HK-2 (cell line): ENCODE results near the gene PPP2R5C.

Source experiments
- DNase-seq: peaks from one replicate; pipeline ENCODE4 v3.0.0-alpha.2; 2018; ENCODE audit not compliant: unreplicated experiment

Gene PPP2R5C

DNA sequence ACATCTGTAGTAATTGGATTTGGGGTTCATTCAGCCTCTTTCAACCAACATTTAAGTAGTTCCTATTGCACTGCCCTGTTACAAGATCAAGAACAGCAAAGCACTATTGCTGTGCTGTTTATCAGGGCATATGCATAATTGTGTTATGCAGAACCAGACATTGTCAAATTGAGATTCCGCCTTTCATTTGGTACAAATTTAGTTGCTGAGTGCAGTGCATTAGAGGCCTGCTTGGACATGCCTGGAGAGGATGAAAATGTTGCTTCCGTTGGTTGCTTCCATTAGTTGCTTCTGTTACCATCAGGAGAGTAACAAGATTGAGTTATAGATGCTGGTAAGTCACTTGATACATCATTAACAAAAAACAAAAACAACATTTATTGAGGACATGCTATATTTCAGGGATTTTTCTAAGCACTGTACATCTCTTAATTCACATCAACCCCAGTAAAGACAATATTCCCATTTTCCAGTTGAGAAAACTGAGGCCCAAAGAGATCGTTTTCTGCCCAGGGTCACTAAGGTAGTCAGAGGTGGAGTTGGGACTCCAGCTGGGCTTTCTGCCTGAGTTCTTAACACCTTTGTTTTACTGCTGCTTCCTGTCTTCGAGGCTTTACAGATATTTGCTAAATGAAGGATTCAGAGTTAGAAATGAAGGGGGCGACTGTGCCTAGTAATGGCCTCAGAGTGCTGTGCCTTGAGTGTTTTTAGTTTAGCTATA is 79.3 kb downstream of the PPP2R5C start:
- no peak for DNase-seq

DNA sequence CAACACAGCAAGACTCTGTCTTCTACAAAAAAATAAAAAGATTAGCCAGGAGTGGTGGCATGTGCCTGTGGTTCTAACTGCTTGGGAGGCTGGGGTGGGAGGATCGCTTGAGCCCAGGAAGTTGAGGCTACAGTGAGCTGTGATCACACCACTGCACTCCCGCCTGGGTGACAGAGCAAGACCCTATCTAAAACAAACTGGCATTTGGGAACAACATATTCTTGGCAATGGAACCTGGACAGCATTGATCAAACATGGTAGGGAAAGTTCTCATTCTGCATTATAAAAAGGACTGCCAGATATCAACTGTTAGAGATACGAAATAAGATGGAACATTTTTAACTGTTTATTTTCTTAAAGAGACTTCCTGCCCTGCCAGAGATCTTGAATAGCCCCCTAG is 81.5 kb downstream of the PPP2R5C start:
- no peak for DNase-seq

DNA sequence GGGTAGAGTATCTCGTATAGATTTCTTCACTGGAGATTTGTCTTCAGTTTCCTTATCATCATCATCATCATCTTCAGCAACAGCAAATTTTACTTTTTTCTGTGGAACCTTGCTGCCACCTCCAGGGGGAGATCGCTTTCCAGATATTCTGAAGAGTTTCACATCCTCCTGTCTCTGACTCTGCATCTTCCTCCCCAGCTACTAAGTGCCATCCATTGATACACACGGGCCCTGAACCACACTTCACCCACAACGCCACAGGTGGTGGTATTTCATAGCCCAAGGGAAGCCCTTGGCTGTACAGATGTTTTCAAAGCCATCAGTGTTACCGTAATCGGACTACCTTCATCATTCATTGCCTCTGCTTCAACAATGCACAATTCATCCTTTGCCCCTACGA is 82.2 kb downstream of the PPP2R5C start:
- no peak for DNase-seq

DNA sequence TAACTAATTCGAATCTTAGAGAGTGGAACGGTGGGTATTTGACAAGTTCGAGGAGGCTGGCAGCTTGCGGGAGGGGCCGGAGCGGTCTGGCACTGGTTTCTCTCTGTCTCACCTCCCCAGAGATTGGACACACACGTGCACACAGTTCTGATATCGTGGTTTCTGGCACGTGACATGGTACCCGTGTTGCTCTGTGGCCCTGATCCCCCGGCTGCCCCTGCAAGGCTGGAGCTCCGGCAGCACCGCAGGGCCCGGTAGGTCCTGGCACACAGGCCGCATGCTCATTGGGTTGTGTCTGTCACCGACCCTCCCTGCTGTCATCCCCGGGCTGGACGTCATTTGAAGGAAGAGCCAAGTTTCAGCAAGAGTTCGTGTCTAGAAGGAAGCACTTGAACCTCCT is 82.7 kb downstream of the PPP2R5C start:
- no peak for DNase-seq

DNA sequence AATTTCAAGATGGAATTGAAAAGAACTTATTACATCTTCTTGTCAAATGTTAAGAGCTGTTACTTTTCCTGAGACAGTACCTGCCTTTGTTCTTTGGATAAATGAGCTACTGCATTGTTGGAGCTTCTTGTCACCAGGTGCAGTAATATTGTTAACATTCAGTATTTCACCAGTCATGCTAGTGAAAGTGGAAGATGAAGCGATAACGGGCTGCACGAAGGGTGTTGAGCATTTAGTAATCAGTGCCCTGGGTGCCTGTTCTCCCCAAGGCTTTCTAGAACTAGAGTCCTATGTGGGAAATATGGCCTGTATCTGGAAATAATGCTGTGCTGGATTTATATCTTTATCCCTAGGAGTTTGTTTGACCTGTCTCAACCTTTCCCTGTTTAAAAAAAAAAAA is 83.2 kb downstream of the PPP2R5C start:
- DNase-seq = no peak

DNA sequence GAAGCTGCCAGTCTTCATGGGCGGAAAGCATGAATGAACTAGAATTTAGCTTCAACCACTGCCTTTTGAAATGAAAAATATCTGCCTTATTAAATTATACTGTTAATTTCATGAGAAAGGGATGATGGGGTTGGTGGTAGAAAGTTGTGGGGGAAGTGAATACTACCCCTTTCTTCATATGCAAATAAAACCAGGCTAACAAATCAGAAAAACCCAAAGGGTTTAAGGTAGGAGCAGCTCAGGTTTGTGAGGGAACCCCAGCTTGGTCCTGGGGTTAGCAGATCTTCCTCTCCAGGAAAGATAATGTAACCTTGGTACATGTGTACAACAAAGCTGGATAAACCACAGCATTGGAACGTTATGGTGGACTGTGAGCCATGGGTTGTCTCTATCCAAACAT is 84.0 kb downstream of the PPP2R5C start:
- no peak for DNase-seq

DNA sequence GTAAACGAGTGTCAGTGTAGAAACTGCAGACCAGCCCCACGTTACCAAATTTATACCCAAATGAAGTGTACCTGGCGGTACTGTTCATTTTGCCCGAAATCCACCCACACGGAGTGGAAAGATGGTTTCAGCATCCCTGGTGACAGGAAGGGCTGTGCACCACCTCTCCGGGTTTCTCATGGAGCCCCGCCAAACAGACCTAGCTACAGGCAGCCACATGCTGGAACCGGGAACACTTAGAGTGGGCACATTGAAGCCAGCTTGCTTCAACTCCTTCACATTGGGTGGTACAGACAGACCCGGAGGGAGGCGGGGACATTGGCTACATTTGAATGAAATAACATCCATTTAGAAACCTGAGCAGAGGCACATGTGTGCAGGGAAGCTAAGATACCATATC is 84.4 kb downstream of the PPP2R5C start:
- no peak for DNase-seq

DNA sequence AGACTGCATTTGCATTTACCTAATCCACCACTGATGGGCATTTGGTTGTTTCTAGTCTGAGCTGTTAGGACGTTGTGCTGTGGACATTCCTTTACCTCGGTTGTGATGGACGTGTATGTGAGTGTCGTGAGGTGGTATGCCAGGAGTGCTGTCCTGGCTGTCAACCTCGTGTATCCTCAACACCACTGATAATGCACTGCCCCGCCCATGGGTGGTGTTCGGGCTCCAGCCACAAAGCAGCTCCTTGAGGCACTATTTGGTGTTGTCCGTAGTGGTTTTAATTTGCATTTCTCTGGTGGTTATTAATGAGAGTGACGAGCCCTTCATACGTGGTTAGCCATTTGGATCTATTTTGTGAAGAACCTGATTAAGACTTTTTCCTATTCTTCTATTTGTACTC is 87.6 kb downstream of the PPP2R5C start:
- no peak for DNase-seq

DNA sequence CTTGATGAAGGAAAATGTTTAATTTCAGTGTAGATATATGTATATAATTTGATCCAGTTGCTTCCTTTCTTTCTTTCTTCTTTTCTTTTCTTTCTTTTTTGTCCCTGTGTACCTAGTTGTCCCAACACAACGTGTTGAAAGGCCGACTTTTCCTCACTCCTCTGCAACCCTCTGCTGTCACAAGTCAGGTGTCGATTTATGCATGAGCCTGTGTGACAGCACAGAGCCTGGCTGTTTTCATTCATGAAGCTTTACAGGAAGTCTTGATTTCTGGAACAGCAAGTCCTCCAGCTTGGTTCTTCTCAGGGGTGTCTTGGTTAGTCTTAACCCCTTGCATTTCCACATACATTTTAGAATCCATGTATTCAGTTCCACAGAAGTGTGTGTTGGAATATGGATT is 88.1 kb downstream of the PPP2R5C start:
- DNase-seq = no peak

DNA sequence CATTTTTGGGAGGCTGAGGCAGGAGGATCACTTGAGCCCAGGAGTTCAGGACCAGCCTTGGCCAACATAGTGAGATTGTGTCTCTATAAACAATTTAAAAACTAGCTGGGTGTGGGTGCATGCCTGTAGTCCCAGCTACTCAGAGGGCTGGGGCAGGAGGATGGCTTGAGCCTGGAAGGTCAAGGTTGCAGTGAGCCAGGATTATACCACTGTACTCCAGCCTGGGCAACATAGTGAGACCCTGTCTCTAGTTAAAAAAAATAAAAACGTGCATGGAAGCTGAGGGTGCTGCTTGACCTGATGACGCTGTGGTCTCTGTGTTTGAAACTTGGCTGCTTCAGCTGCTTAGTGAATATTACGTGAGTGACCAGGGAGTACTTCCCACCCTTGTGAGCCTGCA is 89.7 kb downstream of the PPP2R5C start:
- no peak for DNase-seq

DNA sequence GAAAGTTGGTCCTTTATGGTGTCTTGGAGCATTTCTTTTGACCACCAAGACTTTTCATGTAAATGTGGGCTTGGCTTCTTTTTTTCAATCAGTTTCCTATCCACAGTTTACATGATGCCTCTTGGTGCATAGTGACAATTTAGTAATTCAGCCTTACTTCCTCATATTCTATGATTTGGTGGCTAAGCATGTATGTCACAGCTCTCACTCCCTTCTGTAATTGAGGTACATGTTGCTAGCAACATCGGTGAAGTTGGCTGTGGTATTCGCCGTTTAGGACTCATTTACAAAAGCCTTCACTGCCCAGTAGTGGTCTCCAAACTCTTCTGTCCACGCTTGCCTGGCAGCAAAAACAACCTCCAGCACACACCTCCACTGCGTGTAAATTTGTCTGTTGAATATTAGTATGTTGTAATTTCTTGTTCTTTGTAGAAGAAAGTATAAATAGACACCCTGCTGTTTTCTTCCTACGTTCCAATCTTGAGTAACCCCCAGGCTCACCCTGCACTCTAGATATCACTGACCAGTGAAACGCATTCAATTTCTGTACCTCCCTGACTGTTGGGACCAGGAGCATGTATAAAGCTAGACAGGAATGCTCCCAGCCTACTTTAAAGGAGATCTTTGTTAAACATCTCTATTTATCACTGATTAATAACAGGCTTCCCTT is 90.4 kb downstream of the PPP2R5C start:
- no peak for DNase-seq

DNA sequence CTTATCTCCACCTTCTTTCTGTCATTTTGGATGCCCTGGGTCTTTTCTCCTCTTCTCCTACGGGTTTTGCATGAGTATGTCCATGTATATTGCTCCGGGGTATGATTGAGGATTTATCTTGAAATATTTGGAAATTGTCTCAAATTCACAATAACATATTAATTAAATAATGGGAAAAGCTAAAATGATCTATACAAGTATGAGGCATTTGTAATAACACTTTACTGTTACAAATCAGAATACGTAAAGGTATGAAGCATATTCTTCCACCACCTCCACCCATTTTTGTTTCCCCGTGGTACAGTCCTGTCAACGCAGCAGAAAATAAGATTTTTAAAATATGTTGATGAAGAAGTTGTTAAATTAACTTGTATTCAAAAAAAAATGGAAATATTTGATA is 91.3 kb downstream of the PPP2R5C start:
- no peak for DNase-seq

DNA sequence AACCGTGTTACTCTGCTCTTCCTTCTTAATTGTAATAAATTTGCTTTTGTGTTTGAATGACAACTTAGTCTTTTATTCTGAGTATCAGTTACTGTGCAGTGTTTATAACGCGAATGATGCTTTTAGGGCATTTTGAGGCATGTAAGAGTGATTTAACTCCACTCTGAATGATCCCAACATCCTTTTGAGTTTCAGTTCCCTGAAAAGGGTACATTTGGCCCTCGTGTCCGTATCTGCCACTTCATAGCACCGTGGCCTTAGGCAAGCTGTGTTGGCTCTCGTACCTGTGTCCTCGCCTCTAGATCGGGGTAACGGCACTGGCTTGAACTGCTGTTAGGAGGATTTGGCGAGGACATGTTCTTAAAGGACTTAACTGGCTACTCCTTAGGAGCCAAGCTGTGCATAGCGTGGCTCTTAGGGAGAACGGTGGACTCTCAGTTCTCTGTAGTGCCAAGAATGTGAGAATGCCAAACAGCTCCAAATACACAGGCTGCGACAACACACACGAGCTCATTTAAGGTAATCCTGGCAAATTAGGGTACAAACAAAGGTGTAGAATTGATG is 92.0 kb downstream of the PPP2R5C start:
- DNase-seq = no peak

DNA sequence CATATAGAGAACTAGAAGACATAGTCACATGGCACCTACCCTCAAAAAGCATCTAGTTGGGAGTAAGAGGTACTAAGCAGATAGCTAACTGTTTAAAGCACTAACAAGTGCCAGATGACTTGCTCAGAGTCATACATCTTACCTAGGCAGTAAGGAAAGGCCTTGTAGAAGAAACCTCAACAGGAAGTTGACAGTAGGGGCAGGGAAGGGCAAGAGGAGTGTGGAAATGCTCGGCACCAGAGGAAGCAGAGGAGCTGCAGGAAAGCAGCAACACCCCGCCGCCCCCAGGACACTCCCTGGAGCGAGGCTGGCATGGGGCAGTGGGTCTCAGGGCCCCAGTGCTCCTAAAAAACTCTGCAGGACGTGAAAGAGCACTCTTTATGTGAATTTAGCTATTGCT is 92.9 kb downstream of the PPP2R5C start:
- no peak for DNase-seq

DNA sequence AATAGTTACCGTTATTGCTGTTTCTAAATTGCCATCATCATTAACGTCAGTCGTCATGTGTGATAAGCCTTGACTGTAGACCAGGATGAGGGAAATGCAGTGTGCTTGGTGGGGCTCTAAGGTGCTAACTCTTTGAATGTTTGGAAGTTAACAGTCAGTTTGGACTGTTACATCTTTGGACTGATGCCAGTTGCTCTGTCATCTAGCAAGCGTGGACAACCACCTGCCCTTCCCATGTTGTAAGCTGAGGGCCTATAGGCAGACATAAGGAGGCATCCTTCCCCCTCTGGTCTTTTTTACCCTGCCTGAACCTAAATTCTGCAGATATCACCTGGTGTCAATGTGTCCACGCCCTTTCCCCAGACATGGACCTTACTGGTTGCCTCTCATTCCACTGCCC is 94.4 kb downstream of the PPP2R5C start:
- no peak for DNase-seq

DNA sequence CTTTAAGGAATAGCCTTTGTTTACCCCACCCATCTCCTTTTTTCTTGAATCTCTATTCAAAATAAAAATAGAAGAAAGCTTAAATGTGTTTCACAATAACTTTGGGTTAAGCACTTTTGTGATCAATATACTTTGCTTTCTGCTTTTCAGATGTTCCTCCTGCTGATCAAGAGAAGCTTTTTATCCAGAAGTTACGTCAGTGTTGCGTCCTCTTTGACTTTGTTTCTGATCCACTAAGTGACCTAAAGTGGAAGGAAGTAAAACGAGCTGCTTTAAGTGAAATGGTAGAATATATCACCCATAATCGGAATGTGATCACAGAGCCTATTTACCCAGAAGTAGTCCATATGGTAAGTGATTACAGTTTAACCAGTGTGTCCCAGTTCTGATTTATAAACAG is 95.0 kb downstream of the PPP2R5C start:
- DNase-seq = no peak

DNA sequence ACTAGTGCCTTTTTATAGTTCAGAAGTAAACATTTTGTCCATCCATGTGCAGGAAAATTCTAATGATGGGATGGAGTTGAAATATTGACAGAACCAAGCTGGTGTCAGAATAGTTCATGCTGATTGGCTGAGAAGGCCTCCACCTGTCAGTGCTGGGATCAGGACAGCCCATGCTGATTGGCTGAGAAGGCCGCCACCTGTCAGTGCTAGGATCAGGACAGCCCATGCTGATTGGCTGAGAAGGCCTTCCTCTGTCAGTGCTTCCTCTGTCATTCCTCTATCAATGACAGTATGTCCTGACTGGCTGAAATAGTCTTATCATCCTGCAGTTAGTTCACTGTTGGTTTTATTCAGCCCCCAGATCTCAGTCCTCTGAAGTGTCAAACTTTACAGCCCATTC is 95.7 kb downstream of the PPP2R5C start:
- no peak for DNase-seq

DNA sequence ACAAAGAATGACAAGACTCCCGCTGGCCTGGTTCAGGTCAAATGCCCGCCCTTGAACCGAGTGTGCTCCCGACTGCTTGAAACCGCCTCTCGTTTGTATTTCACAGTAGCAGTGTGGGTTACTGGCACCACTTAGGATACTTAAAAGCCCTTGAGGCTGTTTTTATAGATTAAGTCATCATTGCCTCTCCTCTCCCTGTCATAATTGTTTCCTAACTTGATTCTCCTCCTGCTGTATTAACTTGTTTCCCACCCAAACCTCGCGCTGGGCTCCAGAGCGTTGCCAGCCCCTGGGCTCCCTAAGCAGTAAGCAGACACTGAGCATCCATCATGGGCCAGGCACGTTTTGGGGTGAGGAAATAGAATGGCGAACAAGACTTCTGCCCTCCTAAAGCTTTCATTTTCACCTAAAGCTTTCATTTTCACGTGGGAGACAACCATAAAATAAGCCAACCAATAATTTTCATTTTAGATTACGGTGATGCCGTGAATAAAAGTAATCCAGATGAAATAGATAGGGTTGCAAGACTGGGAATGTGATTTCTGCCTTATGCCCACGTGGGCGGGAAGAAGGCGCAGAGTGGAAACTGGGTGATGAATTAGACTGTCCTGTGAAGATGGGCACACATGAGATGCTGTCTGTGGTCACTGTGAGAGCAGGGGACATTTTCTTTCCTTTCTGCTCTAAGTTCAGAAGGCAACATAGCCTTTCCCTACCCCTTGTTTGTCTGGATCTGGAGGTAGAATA is 97.5 kb downstream of the PPP2R5C start:
- DNase-seq = no peak

DNA sequence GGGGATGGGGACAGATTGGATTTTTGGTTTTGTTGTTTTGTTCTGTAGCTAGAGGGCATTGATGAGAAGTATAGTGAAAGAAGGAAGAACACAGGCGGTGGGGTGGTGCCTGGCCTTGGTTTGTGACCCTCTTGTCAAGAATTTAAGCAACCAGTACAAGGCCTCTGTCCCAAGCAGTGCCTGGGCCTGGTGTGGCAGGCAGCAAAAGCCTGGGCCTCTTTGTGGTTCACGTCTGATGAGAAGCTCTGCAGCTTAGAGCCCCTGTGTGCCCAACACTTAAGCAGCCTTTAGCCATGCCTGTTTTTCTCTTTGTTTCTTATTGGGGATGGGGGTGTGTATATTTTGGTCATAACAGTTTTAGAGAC is 98.0 kb downstream of the PPP2R5C start:
- no peak for DNase-seq

DNA sequence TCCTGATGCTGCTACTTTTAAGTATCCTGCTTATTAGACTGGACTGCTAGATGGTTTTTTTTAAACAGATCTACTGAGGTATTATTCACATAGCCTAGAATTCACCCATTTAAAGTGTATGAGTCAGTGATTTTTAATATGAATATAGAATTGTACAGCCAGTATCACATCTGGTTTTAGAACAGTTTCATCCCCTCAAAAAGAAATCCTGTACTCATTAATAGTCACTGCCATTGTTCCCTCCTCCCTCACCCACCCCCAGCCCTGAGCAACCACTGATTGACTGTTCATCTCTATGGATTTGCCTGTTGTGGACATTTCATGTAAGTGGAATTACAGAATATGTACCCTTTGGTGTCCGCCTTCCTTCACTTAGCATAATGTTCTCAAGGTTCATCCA is 98.4 kb downstream of the PPP2R5C start:
- DNase-seq = no peak

DNA sequence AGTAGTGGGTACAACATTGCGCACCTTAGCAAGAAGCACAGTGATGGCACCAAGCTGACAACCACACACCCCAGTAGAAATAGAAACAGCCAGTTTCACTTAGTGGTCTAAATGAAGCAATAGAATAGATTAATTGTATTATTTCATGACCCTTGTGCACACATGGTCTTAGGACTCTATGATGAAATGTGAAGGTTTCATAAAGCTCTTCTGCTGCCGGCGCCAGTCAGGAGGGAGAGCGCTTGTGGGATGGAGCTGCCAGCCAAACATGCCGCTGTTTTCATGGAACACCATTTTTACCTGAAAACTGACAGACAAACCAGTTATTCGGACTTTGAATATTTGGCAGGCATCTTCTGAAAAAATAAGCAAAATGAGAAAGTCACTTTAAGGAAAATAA is 100.0 kb downstream of the PPP2R5C start:
- no peak for DNase-seq

DNA sequence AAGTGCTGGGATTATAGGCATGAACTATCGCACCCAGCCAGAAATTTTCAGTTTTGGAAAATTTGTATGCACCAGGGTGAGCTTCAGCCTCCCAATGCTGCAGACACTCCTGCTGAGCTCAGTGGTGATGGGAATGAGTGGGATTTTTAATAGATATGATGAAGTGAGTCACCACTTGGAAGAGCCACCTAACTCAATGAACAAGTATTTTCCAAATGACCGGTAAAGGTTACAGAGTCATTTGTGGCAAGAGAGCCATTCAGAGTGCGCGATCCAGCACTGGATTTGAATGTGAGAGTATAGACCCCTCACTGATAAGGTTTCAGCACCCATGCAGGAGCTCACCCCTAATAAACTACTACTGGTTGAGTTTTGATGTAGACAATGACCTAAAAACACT is 100.7 kb downstream of the PPP2R5C start:
- DNase-seq = no peak

DNA sequence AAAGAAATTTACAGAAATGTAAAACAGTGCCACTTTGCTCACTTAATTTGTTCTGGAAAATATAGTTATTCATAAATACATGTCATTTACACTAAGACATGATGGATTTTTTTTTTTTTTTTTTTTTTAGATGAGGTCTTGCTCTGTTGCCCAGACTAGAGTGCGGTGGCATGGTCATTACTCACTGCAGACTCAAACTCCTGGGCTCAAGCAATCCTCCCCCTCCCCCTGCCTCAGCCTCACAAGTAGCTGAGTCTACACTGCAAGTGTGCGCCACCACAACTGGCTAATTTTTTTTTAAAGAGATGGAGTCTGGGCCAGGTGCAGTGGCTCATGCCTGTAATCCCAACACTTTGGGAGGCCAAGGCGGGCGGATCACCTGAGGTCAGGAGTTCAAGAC is 101.2 kb downstream of the PPP2R5C start:
- peak; percentile 57 for DNase-seq
